ENCODE data around the gene CFAP74. TPM values are rescaled to one million over a fixed set of nuclear protein-coding genes. Genes with fewer than 3 reads are reported as not detected.

Gene CFAP74
- total RNA-seq, 1 experiment from 2014 or later = not detected

- intact Hi-C loops (cut with micrococcal nuclease; ENCODE audit: unreplicated experiment) = no loop called here
- Mint-ChIP-seq H3K27ac (ENCODE audit: unreplicated experiment) (no peak overlapping the region), H3K27me3 (ENCODE audit: unreplicated experiment) (peaks cover 35% of the 10 kb centered on the region), H3K36me3 (ENCODE audit: insufficient read depth, unreplicated experiment) (no peaks in the 10 kb centered on the region), H3K4me1 (ENCODE audit: low read depth, unreplicated experiment) (no peaks in the 10 kb centered on the region), H3K4me3 (ENCODE audit: low read depth, unreplicated experiment) (no peak overlapping the region), H3K9me3 (ENCODE audit: low read depth, unreplicated experiment) (no peaks in the 10 kb centered on the region)
- TF ChIP-seq, protein P1, sequence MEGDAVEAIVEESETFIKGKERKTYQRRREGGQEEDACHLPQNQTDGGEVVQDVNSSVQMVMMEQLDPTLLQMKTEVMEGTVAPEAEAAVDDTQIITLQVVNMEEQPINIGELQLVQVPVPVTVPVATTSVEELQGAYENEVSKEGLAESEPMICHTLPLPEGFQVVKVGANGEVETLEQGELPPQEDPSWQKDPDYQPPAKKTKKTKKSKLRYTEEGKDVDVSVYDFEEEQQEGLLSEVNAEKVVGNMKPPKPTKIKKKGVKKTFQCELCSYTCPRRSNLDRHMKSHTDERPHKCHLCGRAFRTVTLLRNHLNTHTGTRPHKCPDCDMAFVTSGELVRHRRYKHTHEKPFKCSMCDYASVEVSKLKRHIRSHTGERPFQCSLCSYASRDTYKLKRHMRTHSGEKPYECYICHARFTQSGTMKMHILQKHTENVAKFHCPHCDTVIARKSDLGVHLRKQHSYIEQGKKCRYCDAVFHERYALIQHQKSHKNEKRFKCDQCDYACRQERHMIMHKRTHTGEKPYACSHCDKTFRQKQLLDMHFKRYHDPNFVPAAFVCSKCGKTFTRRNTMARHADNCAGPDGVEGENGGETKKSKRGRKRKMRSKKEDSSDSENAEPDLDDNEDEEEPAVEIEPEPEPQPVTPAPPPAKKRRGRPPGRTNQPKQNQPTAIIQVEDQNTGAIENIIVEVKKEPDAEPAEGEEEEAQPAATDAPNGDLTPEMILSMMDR (IDR thresholded peaks at IDR 0.05; ENCODE audit: unreplicated experiment) = no peak
- no TSS peak for BruUV-seq (replicated peaks)
- CTCF ChIA-PET = no interaction called here
- no peak for DNase-seq
Measured at GRCh38 chr1:1928231-1929101, 75.1 kb downstream of the CFAP74 start.

- BruUV-seq (replicated peaks) = no TSS peak
Measured at GRCh38 chr1:1927751-1928150, 75.8 kb downstream of the CFAP74 start.

GRCh38 chr1:1926886-1927660 lies 76.5 kb downstream of the CFAP74 start:
- no peaks in the 10 kb centered on the region for H3K36me3 Mint-ChIP-seq (ENCODE audit: insufficient read depth, unreplicated experiment)
- CTCF ChIA-PET = no interaction called here
- H3K27me3 Mint-ChIP-seq (ENCODE audit: unreplicated experiment) = peaks cover 35% of the 10 kb centered on the region
- DNase-seq = no peak
- no peaks in the 10 kb centered on the region for H3K4me1 Mint-ChIP-seq (ENCODE audit: low read depth, unreplicated experiment)
- BruUV-seq (replicated peaks) = no TSS peak
- no peaks in the 10 kb centered on the region for H3K9me3 Mint-ChIP-seq (ENCODE audit: low read depth, unreplicated experiment)
- TF ChIP-seq, protein P1 (IDR thresholded peaks at IDR 0.05; ENCODE audit: unreplicated experiment) = no peak
- no peak overlapping the region for H3K4me3 Mint-ChIP-seq (ENCODE audit: low read depth, unreplicated experiment)
- H3K27ac Mint-ChIP-seq (ENCODE audit: unreplicated experiment) = no peak overlapping the region
- intact Hi-C loops (cut with micrococcal nuclease; ENCODE audit: unreplicated experiment) = no loop called here

More at GRCh38 chr1:1927751-1928150, 75.8 kb downstream of the CFAP74 start:
- Mint-ChIP-seq H3K36me3 (ENCODE audit: insufficient read depth, unreplicated experiment) (no peaks in the 10 kb centered on the region), H3K4me1 (ENCODE audit: low read depth, unreplicated experiment) (no peaks in the 10 kb centered on the region), H3K9me3 (ENCODE audit: low read depth, unreplicated experiment) (no peaks in the 10 kb centered on the region), H3K27ac (ENCODE audit: unreplicated experiment) (no peak overlapping the region), H3K27me3 (ENCODE audit: unreplicated experiment) (peaks cover 35% of the 10 kb centered on the region), H3K4me3 (ENCODE audit: low read depth, unreplicated experiment) (no peak overlapping the region)
- no peak for DNase-seq
- CTCF ChIA-PET = no interaction called here
- intact Hi-C loops (cut with micrococcal nuclease; ENCODE audit: unreplicated experiment) = no loop called here
- TF ChIP-seq, protein P1 (IDR thresholded peaks at IDR 0.05; ENCODE audit: unreplicated experiment) = no peak

DNA sequence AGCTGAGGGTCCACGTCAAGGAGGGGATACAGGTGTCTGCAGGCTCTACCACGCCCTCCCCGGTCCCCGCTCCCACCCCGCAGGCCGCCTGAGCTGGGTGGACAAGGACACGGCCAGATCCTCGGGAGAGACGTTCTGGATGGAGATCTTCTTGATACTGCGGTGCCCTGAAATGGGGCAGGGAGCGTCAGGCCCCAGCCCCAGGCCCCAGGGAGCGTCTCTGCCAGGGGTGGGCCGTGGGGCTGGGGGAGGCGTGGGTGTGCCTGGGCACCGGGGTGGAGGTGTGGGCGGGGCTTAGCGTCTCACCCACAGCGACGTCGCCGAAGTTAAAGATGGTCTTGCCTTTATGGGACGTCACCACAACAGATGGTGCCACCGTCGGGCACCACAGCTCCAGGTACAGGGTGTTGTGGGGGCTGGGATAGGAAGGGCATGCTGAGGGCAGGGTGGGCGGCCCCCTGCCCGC lies 77.2 kb downstream of the CFAP74 start:
- intact Hi-C loops (cut with micrococcal nuclease; ENCODE audit: unreplicated experiment) = no loop called here

More for the DNA sequence above, 77.2 kb downstream of the CFAP74 start:
- H3K9me3 Mint-ChIP-seq (ENCODE audit: low read depth, unreplicated experiment) = no peaks in the 10 kb centered on the region
- TF ChIP-seq, protein P1 (IDR thresholded peaks at IDR 0.05; ENCODE audit: unreplicated experiment) = no peak
- no TSS peak for BruUV-seq (replicated peaks)
- H3K36me3 Mint-ChIP-seq (ENCODE audit: insufficient read depth, unreplicated experiment) = no peaks in the 10 kb centered on the region
- H3K27ac Mint-ChIP-seq (ENCODE audit: unreplicated experiment) = no peak overlapping the region
- no peak for DNase-seq
- CTCF ChIA-PET = no interaction called here
- no peak overlapping the region for H3K4me3 Mint-ChIP-seq (ENCODE audit: low read depth, unreplicated experiment)
- peaks cover 35% of the 10 kb centered on the region for H3K27me3 Mint-ChIP-seq (ENCODE audit: unreplicated experiment)
- no peaks in the 10 kb centered on the region for H3K4me1 Mint-ChIP-seq (ENCODE audit: low read depth, unreplicated experiment)

Measured in Calu3 (cell line).